H1 (cell line): ENCODE data around the gene FBP1. TPM values are rescaled to one million over a fixed set of nuclear protein-coding genes. Genes with fewer than 3 reads are reported as not detected.

Experiments used
- ATF2 ChIP-seq: IDR thresholded peaks from 2 replicates; pipeline ENCODE4 v1.6.1; 2012; ENCODE audit warnings: low read length, inconsistent platforms
- E2F6 ChIP-seq: IDR thresholded peaks from 2 replicates; pipeline ENCODE4 v1.6.1; 2012; ENCODE audit warnings: inconsistent platforms
- FOSL1 ChIP-seq: IDR thresholded peaks from 2 replicates; pipeline ENCODE4 v1.6.1; 2011; ENCODE audit warnings: mild to moderate bottlenecking, low read depth, low read length, moderate library complexity; ENCODE audit not compliant: insufficient read depth
- GTF2F1 ChIP-seq: IDR thresholded peaks from 2 replicates; pipeline ENCODE4 v1.6.1; 2012; ENCODE audit warnings: low read depth, low read length, improper control_type of control experiment, borderline replicate concordance
- NRF1 ChIP-seq: IDR thresholded peaks from 2 replicates; pipeline ENCODE4 v1.6.1; 2011; ENCODE audit warnings: mild to moderate bottlenecking, low read depth, low read length, improper control_type of control experiment
- POU5F1 ChIP-seq: IDR thresholded peaks from 2 replicates; pipeline ENCODE4 v1.6.1; 2011; ENCODE audit warnings: low read depth, mild to moderate bottlenecking, low read length, moderate library complexity
- TCF12 ChIP-seq: IDR thresholded peaks from 2 replicates; pipeline ENCODE4 v1.6.1; 2011; ENCODE audit warnings: low read depth, mild to moderate bottlenecking, low read length
- polyA plus RNA-seq, 7 experiments: library from polyadenylated mRNA; depleted of rRNA in 3 of 7; stranded (reverse) in 5 of 7; unstranded in 2 of 7; fragments of >200 nt in 5 of 7; fragments of 200-250 nt in 2 of 7; gene quantifications; 1 replicate in 5 of 7; 2 replicates in 1 of 7; 4 replicates in 1 of 7; pipeline versions ENCODE4 v1.2.1 to v1.2.3, GENCODE V29; 2011 to 2013; ENCODE audit warnings: missing spikeins in 2 of 7, mixed read lengths in 2 of 7
- total RNA-seq: library from RNA; stranded (reverse); fragmentation: NEBNext Ultra II Directional; extraction: Animal tissue kit (Norgen Biotek cat#: 25700); gene quantifications from 2 replicates; pipeline ENCODE4 v1.2.1, GENCODE V29; 2021

Gene FBP1
- total and polyA plus RNA-seq, 2 of the 8 experiments (the other 6 are each of a cell fraction or from before 2014, with no cell fraction given) = 1.0 to 4.1 TPM

GRCh38 chr9:94554078-94554438 lies 85.3 kb downstream of the FBP1 start (continued):
- TF ChIP-seq POU5F1 (no peak), E2F6 (no peak), GTF2F1 (no peak), ATF2 (no peak), TCF12 (no peak), NRF1 (no peak), FOSL1 (no peak)

Other genes with a start within 250 kb of the FBP1 start
- gene PCAT7, start 84.4 kb downstream of the FBP1 start, total RNA-seq = 2.3 and 3.2 TPM in 2 replicates
- gene PCAT7, start 84.4 kb downstream of the FBP1 start, polyA plus RNA-seq (2011; rRNA removed) = 3.8 and 4.1 TPM in 2 replicates
- gene FBP2, start 45.7 kb downstream of the FBP1 start, total RNA-seq = not detected in 2 replicates
- not detected in 2 replicates for gene FBP2, start 45.7 kb downstream of the FBP1 start, polyA plus RNA-seq (2011; rRNA removed)
- 14.3 TPM in 2 replicates for gene AOPEP, start 87.2 kb upstream of the FBP1 start, total RNA-seq
- 5.1 and 6.1 TPM in 2 replicates for gene AOPEP, start 87.2 kb upstream of the FBP1 start, polyA plus RNA-seq (2011; rRNA removed)